Loucy (cell line): ENCODE results near the gene IL34.

Experiments used
- H2AFZ ChIP-seq: fragments of 200-600 bp; sonication (generic); 2 replicates; pipeline ENCODE4 v1.6.0; 2016; ENCODE audit warnings: antibody characterized with exemption, mild to moderate bottlenecking, low read length, moderate library complexity
- H3F3A ChIP-seq: fragments of 200-600 bp; 2 replicates; pipeline ENCODE4 v1.6.0; 2016; ENCODE audit warnings: antibody characterized with exemption, low read depth, mild to moderate bottlenecking
- H3K27me3 ChIP-seq: fragments of 200-600 bp; sonication (generic); 2 replicates; pipeline ENCODE4 v1.6.1; 2014; ENCODE audit warnings: low read length, mild to moderate bottlenecking; ENCODE audit not compliant: insufficient read depth, poor library complexity, severe bottlenecking
- H3K36me3 ChIP-seq: fragments of 200-600 bp; sonication (generic); 2 replicates; pipeline ENCODE4 v1.6.1; 2016; ENCODE audit warnings: low read length; ENCODE audit not compliant: insufficient read depth
- H3K4me1 ChIP-seq: fragments of 200-600 bp; sonication (generic); 2 replicates; pipeline ENCODE4 v1.5.1; 2014; ENCODE audit warnings: low read length, mild to moderate bottlenecking; ENCODE audit not compliant: insufficient read depth, poor library complexity, severe bottlenecking
- H3K4me2 ChIP-seq: fragments of 200-600 bp; sonication (generic); 2 replicates; pipeline ENCODE4 v1.6.0; 2014; ENCODE audit warnings: antibody characterized with exemption, low read length, low read depth, mild to moderate bottlenecking; ENCODE audit not compliant: poor library complexity, severe bottlenecking
- H3K4me3 ChIP-seq: fragments of 200-600 bp; sonication (generic); 2 replicates; pipeline ENCODE4 v1.5.1; 2014; ENCODE audit warnings: low read length, mild to moderate bottlenecking, mixed read lengths; ENCODE audit not compliant: poor library complexity, severe bottlenecking
- H3K79me2 ChIP-seq: fragments of 200-600 bp; sonication (generic); 2 replicates; pipeline ENCODE4 v1.6.1; 2014; ENCODE audit warnings: low read length; ENCODE audit not compliant: insufficient read depth
- H3K9ac ChIP-seq: fragments of 200-600 bp; sonication (generic); 2 replicates; pipeline ENCODE4 v1.6.0; 2014; ENCODE audit warnings: mild to moderate bottlenecking, low read depth, low read length, moderate library complexity; ENCODE audit not compliant: poor library complexity, severe bottlenecking
- H3K9me2 ChIP-seq: fragments of 200-600 bp; sonication (generic); replicated peaks from 2 replicates; pipeline ENCODE4 v1.6.1; 2016; ENCODE audit warnings: low read depth, low read length, mixed read lengths
- H3K9me3 ChIP-seq: fragments of 200-600 bp; sonication (generic); 2 replicates; pipeline ENCODE4 v1.6.1; 2014; ENCODE audit warnings: mild to moderate bottlenecking, antibody characterized with exemption, low read length, low read depth; ENCODE audit not compliant: insufficient read depth
- H4K20me1 ChIP-seq: fragments of 200-600 bp; sonication (generic); 2 replicates; pipeline ENCODE4 v1.6.0; 2014; ENCODE audit warnings: antibody characterized with exemption, low read length, mild to moderate bottlenecking; ENCODE audit not compliant: insufficient read depth, poor library complexity, severe bottlenecking
- CTCF ChIP-seq: fragments of 200-600 bp; sonication (generic); conservative IDR thresholded peaks from 2 replicates; pipeline ENCODE4 v1.5.1; 2014; ENCODE audit warnings: mild to moderate bottlenecking, antibody characterized with exemption, low read length
- EZH2phosphoT487 ChIP-seq: fragments of 200-600 bp; IDR thresholded peaks from 2 replicates; pipeline ENCODE4 v1.6.1; 2018; ENCODE audit warnings: antibody characterized with exemption, mild to moderate bottlenecking, moderate library complexity, borderline replicate concordance

Gene IL34

GRCh38 chr16:70659546-70659945 is 13.2 kb downstream of the IL34 start:
- no peak overlapping the region for H3K4me3 ChIP-seq
- H3K9me2 ChIP-seq: no peaks in the 10 kb centered on the region
- TF ChIP-seq EZH2phosphoT487 (no peak), CTCF (no peak)
- H3K4me2 ChIP-seq: no peak overlapping the region
- no peaks in the 10 kb centered on the region for H3K4me1 ChIP-seq
- no peak overlapping the region for H3K9ac ChIP-seq
- H3K27me3 ChIP-seq: no peaks in the 10 kb centered on the region
- no peaks in the 10 kb centered on the region for H4K20me1 ChIP-seq
- H2AFZ ChIP-seq: no peak overlapping the region
- H3K79me2 ChIP-seq: no peaks in the 10 kb centered on the region
- H3F3A ChIP-seq: no peaks in the 10 kb centered on the region
- no peaks in the 10 kb centered on the region for H3K36me3 ChIP-seq
- no peaks in the 10 kb centered on the region for H3K9me3 ChIP-seq

GRCh38 chr16:70659953-70660671 is 13.8 kb downstream of the IL34 start:
- no peaks in the 10 kb centered on the region for H3K79me2 ChIP-seq
- no peaks in the 10 kb centered on the region for H3K4me1 ChIP-seq
- H3K9ac ChIP-seq: no peak overlapping the region
- no peaks in the 10 kb centered on the region for H4K20me1 ChIP-seq
- H2AFZ ChIP-seq: no peak overlapping the region
- H3F3A ChIP-seq: no peaks in the 10 kb centered on the region
- H3K4me2 ChIP-seq: no peak overlapping the region
- no peaks in the 10 kb centered on the region for H3K36me3 ChIP-seq
- H3K27me3 ChIP-seq: no peaks in the 10 kb centered on the region
- H3K9me2 ChIP-seq: no peaks in the 10 kb centered on the region
- H3K9me3 ChIP-seq: no peaks in the 10 kb centered on the region
- H3K4me3 ChIP-seq: no peak overlapping the region
- no peak for TF ChIP-seq EZH2phosphoT487
- no peak for TF ChIP-seq CTCF

- Histone ChIP-seq H3F3A (no peaks in the 10 kb centered on the region), H4K20me1 (no peaks in the 10 kb centered on the region), H3K9me3 (no peaks in the 10 kb centered on the region), H3K79me2 (no peaks in the 10 kb centered on the region), H3K27me3 (no peaks in the 10 kb centered on the region), H3K4me3 (no peak overlapping the region), H3K4me1 (no peaks in the 10 kb centered on the region), H3K4me2 (no peak overlapping the region), H3K9me2 (no peaks in the 10 kb centered on the region), H3K9ac (no peak overlapping the region), H2AFZ (no peak overlapping the region), H3K36me3 (0 out of 2 replicates have a peak, but pooled peaks cover under 1% of the 10 kb centered on the region)
- TF ChIP-seq CTCF (no peak), EZH2phosphoT487 (no peak)
Measured at GRCh38 chr16:70660672-70661350, 14.5 kb downstream of the IL34 start.
